Tibial nerve (tissue), 4 donors: Measurements from ENCODE around the gene SNX25. TPM values are rescaled to one million over a fixed set of nuclear protein-coding genes. Genes with fewer than 3 reads are reported as not detected.

Source experiments
- DNase-seq, 2 donors: peaks; one replicate each; pipeline ENCODE4 v3.0.0-alpha.2; 2019; ENCODE audit warnings: low spot score in 2 of 2
- H3K27ac ChIP-seq, 4 donors: fragments of 200-600 bp; sonication (generic) in 3 of 4; one replicate each; pipeline ENCODE4 v1.5.1; 2017 to 2019; ENCODE audit warnings: mild to moderate bottlenecking in 1 of 4
- H3K27me3 ChIP-seq, 2 donors: fragments of 200-600 bp; sonication (generic) in 1 of 2; one replicate each; pipeline versions ENCODE4 v1.5.1 to v1.6.0; 2017 to 2019
- H3K36me3 ChIP-seq, 3 donors: fragments of 200-600 bp; sonication (generic); one replicate each; pipeline ENCODE4 v1.5.1; 2018 to 2019
- H3K4me1 ChIP-seq, 4 donors: fragments of 200-600 bp; sonication (generic) in 3 of 4; one replicate each; pipeline ENCODE4 v1.5.1; 2017 to 2019
- H3K4me3 ChIP-seq, 4 donors: fragments of 200-600 bp; sonication (generic) in 3 of 4; one replicate each; pipeline ENCODE4 v1.5.1; 2017 to 2019; ENCODE audit warnings: mild to moderate bottlenecking in 1 of 4, moderate library complexity in 1 of 4
- H3K9me3 ChIP-seq, 4 donors: fragments of 200-600 bp; sonication (generic) in 3 of 4; one replicate each; pipeline ENCODE4 v1.5.1; 2017 to 2019
- CTCF ChIP-seq, 5 experiments: fragments of 200-600 bp in 3 of 5; fragments of 450-650 bp in 2 of 5; sonication (generic) in 3 of 5; IDR thresholded peaks; one replicate each; pipeline ENCODE4 v1.5.1; 2016 to 2019; ENCODE audit warnings: antibody characterized with exemption in 5 of 5, mild to moderate bottlenecking in 3 of 5, moderate library complexity in 2 of 5
- EP300 ChIP-seq, 2 donors: sonication (generic); formaldehyde crosslinking; IDR thresholded peaks; one replicate each; pipeline ENCODE4 v1.6.1; 2017; ENCODE audit warnings: antibody characterized with exemption in 2 of 2, mild to moderate bottlenecking in 1 of 2
- POLR2A ChIP-seq, 2 donors: fragments of 450-650 bp; IDR thresholded peaks; one replicate each; pipeline ENCODE4 v1.6.1; 2017; ENCODE audit warnings: antibody characterized with exemption in 2 of 2, mild to moderate bottlenecking in 2 of 2, moderate library complexity in 2 of 2
- WGBS, 2 donors: methylation state at CpG; one replicate each; pipeline ENCODE4 v1.1.5; 2018; 5-methylcytosine and 5-hydroxymethylcytosine counted together
- total RNA-seq, 4 donors: library from RNA; depleted of rRNA; stranded (reverse); fragments of >200 nt; gene quantifications; one replicate each; pipeline ENCODE4 v1.1.0, GENCODE V29; 2016

SNX25 gene
- total RNA-seq, 4 donors from 2014 or later: 17.7 to 29.4 (median 23.5) TPM

- Histone ChIP-seq H3K9me3 (peaks cover 0 to 13% (median 0%) of the 10 kb centered on the region in 4 donors), H3K27me3 (no peaks in the 10 kb centered on the region), H3K4me3 (no peak overlapping the region), H3K36me3 (peaks cover 0 to 6% (median 0%) of the 10 kb centered on the region in 3 donors), H3K4me1 (peaks cover 0 to 25% (median 5%) of the 10 kb centered on the region in 4 donors), H3K27ac (no peak overlapping the region)
- TF ChIP-seq POLR2A (IDR thresholded peaks at IDR 0.05): no peak
- TF ChIP-seq EP300 (IDR thresholded peaks at IDR 0.05): no peak
- TF ChIP-seq CTCF (IDR thresholded peaks at IDR 0.05): no peak
- no peak for DNase-seq
- 38 to 43% methylated on average over 4 of the region's 4 CpGs for WGBS, 2 donors
These were observed 172.1 kb downstream of the SNX25 start for GRCh38 chr4:185381288-185382196.

- DNase-seq: no peak
- no peak overlapping the region for H3K27ac ChIP-seq
- no peak overlapping the region for H3K4me3 ChIP-seq
- peaks cover 0 to 13% (median 0%) of the 10 kb centered on the region in 4 donors for H3K9me3 ChIP-seq
- TF ChIP-seq EP300 (IDR thresholded peaks at IDR 0.05) (no peak), POLR2A (IDR thresholded peaks at IDR 0.05) (no peak), CTCF (IDR thresholded peaks at IDR 0.05) (no peak)
- peaks cover 0 to 3% (median 0%) of the 10 kb centered on the region in 3 donors for H3K36me3 ChIP-seq
- H3K4me1 ChIP-seq: peaks cover 0 to 25% (median 5%) of the 10 kb centered on the region in 4 donors
- no peaks in the 10 kb centered on the region for H3K27me3 ChIP-seq
These were observed 173.4 kb downstream of the SNX25 start for GRCh38 chr4:185382754-185383153.

- no peak for DNase-seq
- Histone ChIP-seq H3K36me3 (peaks cover 0 to 5% (median 0%) of the 10 kb centered on the region in 3 donors), H3K27me3 (no peaks in the 10 kb centered on the region), H3K4me3 (no peak overlapping the region), H3K4me1 (peaks cover 0 to 25% (median 5%) of the 10 kb centered on the region in 4 donors), H3K27ac (no peak overlapping the region), H3K9me3 (peaks cover 0 to 13% (median 0%) of the 10 kb centered on the region in 4 donors)
- no peak for TF ChIP-seq CTCF (IDR thresholded peaks at IDR 0.05)
- WGBS, 2 donors: 83 to 93% methylated on average over 3 to 4 of the region's 4 CpGs
These were observed 174.1 kb downstream of the SNX25 start for GRCh38 chr4:185383451-185383850.

GRCh38 chr4:185384061-185384460 is 174.7 kb downstream of the SNX25 start:
- no peak for TF ChIP-seq EP300 (IDR thresholded peaks at IDR 0.05)
- no peak for TF ChIP-seq CTCF (IDR thresholded peaks at IDR 0.05)
- TF ChIP-seq POLR2A (IDR thresholded peaks at IDR 0.05): no peak
- H3K4me3 ChIP-seq: no peak overlapping the region
- H3K4me1 ChIP-seq: peaks cover 0 to 25% (median 5%) of the 10 kb centered on the region in 4 donors
- H3K27ac ChIP-seq: peak overlapping the region in 1 of 4 donors; percentile 4
- no peak for DNase-seq
- H3K36me3 ChIP-seq: peaks cover 0 to 5% (median 0%) of the 10 kb centered on the region in 3 donors
- no peaks in the 10 kb centered on the region for H3K27me3 ChIP-seq
- 95 to 96% methylated on average over 2 of the region's 2 CpGs for WGBS, 2 donors
- H3K9me3 ChIP-seq: peaks cover 0 to 13% (median 0%) of the 10 kb centered on the region in 4 donors

- DNase-seq: no peak
- Histone ChIP-seq H3K4me3 (peak overlapping the region in 1 of 4 donors; percentile 16), H3K27me3 (no peaks in the 10 kb centered on the region), H3K27ac (peak overlapping the region in 3 of 4 donors; percentile 19 to 58 (median 26)), H3K36me3 (peaks cover 0 to 5% (median 0%) of the 10 kb centered on the region in 3 donors), H3K4me1 (peaks cover 0 to 20% (median 5%) of the 10 kb centered on the region in 4 donors), H3K9me3 (peaks cover 0 to 11% (median 0%) of the 10 kb centered on the region in 4 donors)
- TF ChIP-seq EP300 (IDR thresholded peaks at IDR 0.05) (no peak), CTCF (IDR thresholded peaks at IDR 0.05) (no peak), POLR2A (IDR thresholded peaks at IDR 0.05) (no peak)
- WGBS, 2 donors: 7 to 11% methylated on average over 10 of the region's 10 CpGs
These were observed 175.5 kb downstream of the SNX25 start for GRCh38 chr4:185384930-185385331.
